Measurements from ENCODE around the gene ACOXL.

Gene ACOXL

GRCh38 chr2:111100765-111101162, 368.4 kb downstream of the ACOXL start:
- TF ChIP-seq EZH2phosphoT487 (conservative IDR thresholded peaks at IDR 0.05; ENCODE audit: low read length), result no peak
- TF ChIP-seq, protein P1, sequence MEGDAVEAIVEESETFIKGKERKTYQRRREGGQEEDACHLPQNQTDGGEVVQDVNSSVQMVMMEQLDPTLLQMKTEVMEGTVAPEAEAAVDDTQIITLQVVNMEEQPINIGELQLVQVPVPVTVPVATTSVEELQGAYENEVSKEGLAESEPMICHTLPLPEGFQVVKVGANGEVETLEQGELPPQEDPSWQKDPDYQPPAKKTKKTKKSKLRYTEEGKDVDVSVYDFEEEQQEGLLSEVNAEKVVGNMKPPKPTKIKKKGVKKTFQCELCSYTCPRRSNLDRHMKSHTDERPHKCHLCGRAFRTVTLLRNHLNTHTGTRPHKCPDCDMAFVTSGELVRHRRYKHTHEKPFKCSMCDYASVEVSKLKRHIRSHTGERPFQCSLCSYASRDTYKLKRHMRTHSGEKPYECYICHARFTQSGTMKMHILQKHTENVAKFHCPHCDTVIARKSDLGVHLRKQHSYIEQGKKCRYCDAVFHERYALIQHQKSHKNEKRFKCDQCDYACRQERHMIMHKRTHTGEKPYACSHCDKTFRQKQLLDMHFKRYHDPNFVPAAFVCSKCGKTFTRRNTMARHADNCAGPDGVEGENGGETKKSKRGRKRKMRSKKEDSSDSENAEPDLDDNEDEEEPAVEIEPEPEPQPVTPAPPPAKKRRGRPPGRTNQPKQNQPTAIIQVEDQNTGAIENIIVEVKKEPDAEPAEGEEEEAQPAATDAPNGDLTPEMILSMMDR (IDR thresholded peaks at IDR 0.05; ENCODE audit: insufficient read depth, low read length, poor library complexity, severe bottlenecking), result no peak
- Histone ChIP-seq H3K27ac (ENCODE audit: low read depth, low read length) (no peak overlapping the region), H3F3A (ENCODE audit: insufficient read depth) (no peaks in the 10 kb centered on the region), H3K9me3 (ENCODE audit: insufficient read depth, low read length) (no peaks in the 10 kb centered on the region), H3K9ac (ENCODE audit: low read length) (no peak overlapping the region), H4K20me1 (ENCODE audit: low read depth, low read length) (no peaks in the 10 kb centered on the region), H3K27me3 (ENCODE audit: low read length) (no peaks in the 10 kb centered on the region), H3K4me3 (ENCODE audit: insufficient read depth, low read length, poor library complexity, severe bottlenecking) (no peak overlapping the region), H3K4me2 (ENCODE audit: low read depth, low read length, poor library complexity, severe bottlenecking) (no peak overlapping the region), H3K79me2 (ENCODE audit: insufficient read depth, low read length) (no peaks in the 10 kb centered on the region), H2AFZ (ENCODE audit: low read depth, low read length, severe bottlenecking) (no peak overlapping the region), H3K9me2 (replicated peaks; ENCODE audit: insufficient read depth, low read length) (no peaks in the 10 kb centered on the region), H3K36me3 (ENCODE audit: low read length) (no peaks in the 10 kb centered on the region)

GRCh38 chr2:111101592-111101991, 369.2 kb downstream of the ACOXL start:
- no peaks in the 10 kb centered on the region for H3K79me2 ChIP-seq (ENCODE audit: insufficient read depth, low read length)
- no peak overlapping the region for H3K4me2 ChIP-seq (ENCODE audit: low read depth, low read length, poor library complexity, severe bottlenecking)
- no peak overlapping the region for H3K27ac ChIP-seq (ENCODE audit: low read depth, low read length)
- H3K27me3 ChIP-seq (ENCODE audit: low read length), result no peaks in the 10 kb centered on the region
- no peak overlapping the region for H3K9ac ChIP-seq (ENCODE audit: low read length)
- no peaks in the 10 kb centered on the region for H3K9me3 ChIP-seq (ENCODE audit: insufficient read depth, low read length)
- H3K9me2 ChIP-seq (replicated peaks; ENCODE audit: insufficient read depth, low read length), result no peaks in the 10 kb centered on the region
- no peak overlapping the region for H3K4me3 ChIP-seq (ENCODE audit: insufficient read depth, low read length, poor library complexity, severe bottlenecking)
- no peaks in the 10 kb centered on the region for H3F3A ChIP-seq (ENCODE audit: insufficient read depth)
- no peaks in the 10 kb centered on the region for H3K36me3 ChIP-seq (ENCODE audit: low read length)
- H2AFZ ChIP-seq (ENCODE audit: low read depth, low read length, severe bottlenecking), result no peak overlapping the region
- TF ChIP-seq, protein P1 (IDR thresholded peaks at IDR 0.05; ENCODE audit: insufficient read depth, low read length, poor library complexity, severe bottlenecking), result no peak
- TF ChIP-seq EZH2phosphoT487 (conservative IDR thresholded peaks at IDR 0.05; ENCODE audit: low read length), result no peak
- no peaks in the 10 kb centered on the region for H4K20me1 ChIP-seq (ENCODE audit: low read depth, low read length)

DNA sequence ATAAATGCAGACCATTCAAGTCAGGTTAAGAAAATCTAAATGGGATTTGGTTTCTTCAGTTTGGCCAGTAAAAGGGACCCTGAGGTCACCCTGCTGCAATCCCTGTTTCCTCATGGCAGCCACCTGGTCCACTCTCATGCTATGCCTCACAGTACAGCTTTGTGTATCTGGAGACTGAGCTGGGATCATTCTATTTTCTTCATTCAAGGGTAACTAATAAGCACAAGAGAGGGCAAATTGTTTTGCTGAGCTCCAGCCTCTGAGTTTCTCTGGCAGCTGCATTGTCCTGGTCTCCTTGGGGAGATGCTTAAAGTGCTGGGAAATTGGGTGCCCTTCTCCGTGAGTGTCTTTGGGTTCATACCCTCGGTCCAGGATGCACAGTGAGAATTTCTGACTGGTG, 369.8 kb downstream of the ACOXL start:
- Histone ChIP-seq H3K9ac (ENCODE audit: low read length) (no peak overlapping the region), H3K36me3 (ENCODE audit: low read length) (no peaks in the 10 kb centered on the region), H3K9me3 (ENCODE audit: insufficient read depth, low read length) (no peaks in the 10 kb centered on the region), H4K20me1 (ENCODE audit: low read depth, low read length) (no peaks in the 10 kb centered on the region), H3K4me3 (ENCODE audit: insufficient read depth, low read length, poor library complexity, severe bottlenecking) (no peak overlapping the region), H3K27me3 (ENCODE audit: low read length) (no peaks in the 10 kb centered on the region), H3K9me2 (replicated peaks; ENCODE audit: insufficient read depth, low read length) (no peaks in the 10 kb centered on the region), H3K4me2 (ENCODE audit: low read depth, low read length, poor library complexity, severe bottlenecking) (no peak overlapping the region), H3K27ac (ENCODE audit: low read depth, low read length) (no peak overlapping the region), H2AFZ (ENCODE audit: low read depth, low read length, severe bottlenecking) (no peak overlapping the region), H3F3A (ENCODE audit: insufficient read depth) (no peaks in the 10 kb centered on the region), H3K79me2 (ENCODE audit: insufficient read depth, low read length) (no peaks in the 10 kb centered on the region)
- TF ChIP-seq, protein P1 (IDR thresholded peaks at IDR 0.05; ENCODE audit: insufficient read depth, low read length, poor library complexity, severe bottlenecking), result no peak
- TF ChIP-seq EZH2phosphoT487 (conservative IDR thresholded peaks at IDR 0.05; ENCODE audit: low read length), result no peak
